Spleen (tissue), 7 donors: ENCODE results near the gene CHCHD3.

Experiments
- CTCF ChIP-seq, 11 experiments: fragments of 200-600 bp in 7 of 11; fragments of 450-650 bp in 4 of 11; sonication (generic) in 4 of 11; IDR thresholded peaks in 8 of 11; conservative IDR thresholded peaks in 3 of 11; 1 replicate in 7 of 11; 2 replicates in 4 of 11; pipeline versions ENCODE4 v1.4.0 to v1.8.0; 2016 to 2021; ENCODE audit warnings: antibody characterized with exemption in 11 of 11, inconsistent platforms in 4 of 11, mild to moderate bottlenecking in 1 of 11
- POLR2A ChIP-seq, 3 donors: fragments of 450-650 bp; IDR thresholded peaks; one replicate each; pipeline ENCODE4 v1.5.1; 2017; ENCODE audit warnings: antibody characterized with exemption in 3 of 3, mild to moderate bottlenecking in 1 of 3
- donor health status: DM: no; HTN: no; CAD: no; lungs with moderate emphysema.
- donor health status: DM: no; HTN: no; CAD: no.
- donor health status: DM: no; HTN: no; CAD: no.

- TF ChIP-seq CTCF (IDR thresholded peaks at IDR 0.05 in 8 of 11, conservative IDR thresholded peaks at IDR 0.05 in 3 of 11): no peak
- no peak for TF ChIP-seq POLR2A (IDR thresholded peaks at IDR 0.05)
These were observed 223.6 kb downstream of the CHCHD3 start for GRCh38 chr7:132858251-132858650.
